DMS53 (cell line): Measurements from ENCODE around the gene RSPH9.

Source experiments
- DNase-seq: peaks from one replicate; lab custom pipeline; 2025; lab: John Stamatoyannopoulos, UW

The RSPH9 gene

DNA sequence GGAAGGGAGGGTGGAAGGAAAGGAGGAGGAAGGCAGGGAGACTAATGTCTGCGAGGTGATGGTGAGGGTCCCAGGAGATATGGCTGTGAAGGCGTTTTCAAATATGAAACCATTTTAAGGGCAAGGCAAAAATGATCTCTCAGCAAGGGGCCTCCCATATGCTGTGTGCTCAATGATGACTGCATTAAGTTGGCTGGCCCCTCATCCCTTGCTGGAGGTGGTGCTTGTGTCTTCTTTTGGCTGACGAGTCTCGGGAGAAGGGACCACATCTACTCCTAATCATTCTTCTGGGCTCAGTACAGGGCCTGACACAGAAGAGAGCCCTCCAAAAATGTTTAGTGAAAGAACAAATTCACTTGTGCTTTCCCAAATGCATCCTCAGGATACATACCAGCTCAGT, 65.7 kb downstream of the RSPH9 start:
- no peak for DNase-seq

- DNase-seq: no peak
These were observed 67.7 kb downstream of the RSPH9 start for GRCh38 chr6:43712579-43712978.

DNA sequence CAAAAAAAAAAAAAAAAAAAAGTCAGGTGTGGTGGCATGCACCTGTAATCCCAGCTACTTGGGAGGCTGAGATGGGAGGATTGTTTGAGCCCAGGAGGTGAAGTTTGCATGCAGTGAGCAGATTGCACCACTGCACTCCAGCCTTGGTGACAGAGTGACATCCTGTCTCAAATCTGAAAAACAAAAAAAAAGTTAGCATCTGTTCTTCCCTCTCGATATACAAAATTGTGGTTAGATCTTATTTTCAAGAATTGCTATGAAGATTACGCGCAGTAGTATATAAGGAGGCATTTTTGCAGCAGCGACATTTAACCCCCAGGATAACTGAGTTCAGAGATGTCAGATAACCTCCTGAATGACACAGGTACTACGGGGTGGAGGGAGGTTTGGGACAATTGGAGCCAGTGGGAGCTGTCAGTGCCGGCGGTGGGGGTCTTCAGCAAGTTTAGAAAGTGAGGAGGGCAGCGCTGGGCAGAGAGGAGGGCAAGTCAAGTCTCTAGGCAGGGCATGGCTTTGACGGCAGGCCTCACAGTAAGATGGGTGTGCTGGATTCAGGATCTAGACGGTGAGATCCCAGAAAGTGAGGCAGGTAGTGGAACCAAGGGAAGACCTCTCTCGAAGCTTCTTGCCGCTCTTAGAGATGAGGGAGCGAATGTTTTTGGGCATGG, 68.9 kb downstream of the RSPH9 start:
- DNase-seq: no peak

DNA sequence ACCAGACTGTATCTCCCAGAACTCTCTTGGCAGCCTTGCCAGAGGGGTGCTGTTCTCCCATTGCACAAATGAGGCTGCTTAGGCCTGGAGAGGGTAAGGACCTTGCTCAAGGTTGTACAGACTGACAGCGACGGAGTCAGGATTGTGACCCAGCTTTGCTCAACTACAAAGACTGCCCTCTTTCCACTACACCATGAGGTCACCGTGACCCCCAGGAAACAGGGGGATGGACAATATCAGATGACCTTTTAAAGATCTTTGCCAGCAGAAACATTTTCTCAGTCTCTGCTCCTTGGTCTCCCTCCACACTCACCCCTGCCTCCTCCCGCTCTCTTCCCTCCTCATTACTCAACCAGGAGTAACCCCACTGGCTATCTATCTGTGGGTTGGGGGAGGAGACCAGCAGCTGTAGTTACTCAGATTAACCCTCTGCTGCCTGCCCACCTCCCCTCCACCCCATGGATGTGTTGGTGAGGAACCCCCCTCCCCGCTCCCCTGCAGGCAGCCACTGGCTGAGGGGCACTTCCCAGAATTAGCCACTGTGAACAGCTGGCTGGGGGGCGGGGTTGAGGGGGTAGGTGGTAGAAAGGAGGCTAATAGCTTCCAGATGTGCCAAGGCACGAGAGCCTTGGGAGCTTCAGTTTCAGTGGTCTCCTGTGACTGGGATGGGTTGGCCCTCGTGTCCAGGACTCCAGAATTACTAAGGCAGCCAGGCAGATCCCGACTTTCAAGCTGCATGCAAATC, 69.6 kb downstream of the RSPH9 start:
- DNase-seq: no peak

- peak; percentile 38 for DNase-seq
These were observed 70.4 kb downstream of the RSPH9 start for GRCh38 chr6:43715056-43715788.

DNA sequence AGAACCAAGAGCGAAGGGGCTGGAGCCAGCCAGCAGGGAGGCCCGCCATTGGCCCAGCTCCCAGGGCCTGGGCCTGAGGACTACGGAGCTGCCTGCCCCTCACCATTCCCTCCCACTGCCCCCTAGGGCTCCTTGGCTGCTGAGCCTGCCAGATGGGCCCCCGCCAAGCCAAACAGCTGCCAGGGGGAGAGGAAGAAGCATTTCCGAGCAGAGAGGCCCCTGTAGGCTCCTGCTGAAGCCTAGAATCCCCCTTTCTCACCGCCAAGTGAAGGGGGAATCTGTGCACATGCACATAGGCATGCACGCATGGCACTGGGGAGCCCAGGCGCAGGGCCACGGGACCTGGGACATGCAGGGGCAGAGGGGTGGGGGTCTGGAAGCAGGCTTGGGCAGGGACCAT, 71.3 kb downstream of the RSPH9 start:
- DNase-seq: no peak

DNA sequence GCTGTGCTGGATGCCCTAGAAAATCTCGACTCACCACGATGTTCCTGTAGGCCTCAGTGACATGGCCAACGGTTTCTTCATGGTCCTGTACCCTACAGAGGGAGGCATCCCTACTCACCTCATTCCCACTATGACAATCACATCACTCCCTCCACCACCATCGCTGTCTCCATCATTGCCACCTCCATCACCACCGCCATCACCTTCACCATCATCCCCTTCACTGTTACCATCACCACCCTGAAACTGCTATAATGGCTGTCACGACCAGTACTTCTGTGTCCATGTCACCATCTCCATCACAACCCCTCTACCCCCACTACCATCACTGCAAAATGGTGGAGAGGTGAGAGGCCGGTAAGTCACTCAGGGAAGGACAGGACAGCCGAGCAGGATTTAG, 72.6 kb downstream of the RSPH9 start:
- DNase-seq: no peak

- DNase-seq: no peak
These were observed 73.0 kb downstream of the RSPH9 start for GRCh38 chr6:43717822-43718221.

DNA sequence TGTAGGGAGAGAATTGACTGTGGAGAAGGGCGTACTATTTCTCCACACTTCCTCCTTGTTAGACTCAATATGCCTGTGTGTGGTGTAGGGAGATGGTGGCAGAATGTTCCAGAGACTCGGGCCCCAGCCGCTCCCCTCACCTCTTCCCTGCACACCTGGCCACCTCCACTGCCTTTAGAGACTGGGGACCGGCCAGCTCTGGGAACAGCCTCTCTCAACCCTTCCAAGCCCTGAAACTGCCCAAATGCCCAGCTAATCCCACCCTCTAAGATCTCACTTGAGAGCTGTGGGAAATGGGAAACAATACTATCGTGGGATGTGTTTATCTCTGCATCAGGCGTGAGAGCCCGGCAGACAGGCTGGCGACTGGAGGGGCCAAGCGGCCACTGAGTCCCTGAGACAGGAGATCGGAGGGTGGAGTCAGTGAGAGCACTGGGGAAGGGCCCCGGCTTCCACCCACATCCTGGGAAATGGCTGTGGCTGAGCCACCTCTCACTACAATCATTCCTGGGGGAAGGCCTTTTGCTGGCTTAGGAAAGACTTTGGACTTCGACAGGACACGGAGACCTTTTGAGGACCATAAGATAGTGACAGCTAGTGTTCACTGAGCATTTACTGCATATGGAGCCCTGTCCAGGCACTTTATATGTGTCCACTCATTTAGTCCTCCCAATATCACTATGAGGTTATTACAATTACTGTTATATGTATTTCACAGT, 73.7 kb downstream of the RSPH9 start:
- no peak for DNase-seq

GRCh38 chr6:43719511-43719910, 74.7 kb downstream of the RSPH9 start:
- no peak for DNase-seq

DNA sequence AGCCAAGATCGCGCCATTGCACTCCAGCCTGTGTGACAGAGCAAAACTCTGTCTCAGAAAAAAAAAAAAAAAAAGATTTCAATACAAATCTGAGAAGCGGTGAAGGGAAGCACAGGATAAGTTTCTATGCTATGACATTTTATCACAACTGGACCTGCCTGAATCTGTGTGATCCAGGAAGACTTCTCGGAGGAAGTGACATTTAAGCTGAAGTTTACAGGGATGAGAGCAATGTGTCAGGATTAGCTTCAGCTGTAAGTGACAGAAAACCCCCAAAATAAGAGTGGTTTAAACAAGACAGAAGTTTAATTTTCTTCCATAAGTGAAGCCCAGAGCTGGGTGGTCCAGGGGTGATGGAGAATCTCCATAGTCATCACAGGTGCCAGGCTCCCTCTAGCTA, 76.2 kb downstream of the RSPH9 start:
- no peak for DNase-seq
